A549 (cell line): ENCODE measurements around the gene TAS1R3. TPM values are rescaled to one million over a fixed set of nuclear protein-coding genes. Genes with fewer than 3 reads are reported as not detected.
A peak's percentile ranks its signal among the peaks of the same experiment; 100 is the strongest.

ENCODE experiments used
- ATAC-seq, 2 experiments: fragments of 200-7000 bp in 1 of 2; fragments of >200 bp in 1 of 2; cut with Nextera tagmentation in 1 of 2; cut with Tn5 transposase in 1 of 2; 3 replicates each; pipeline versions ENCODE4 v1.8.0 to v1.9.1; 2018 to 2020; ENCODE audit warnings: mild to moderate bottlenecking in 1 of 2, moderate library complexity in 1 of 2
- CTCF ChIA-PET: fragments of 300-600 bp; sonication (Branson Sonifier 250); formaldehyde crosslinking; extraction: SDS; loops from one replicate; lab custom pipeline; 2021; ENCODE audit warnings: antibody characterized with exemption, inconsistent platforms; lab: Yijun Ruan, JAX
- POLR2A ChIA-PET: fragments of 350-600 bp; formaldehyde crosslinking; extraction: SDS; loops from one replicate; lab custom pipeline; 2021; ENCODE audit warnings: antibody characterized with exemption, inconsistent platforms; lab: Yijun Ruan, JAX
- DNase-seq, 2 experiments: peaks; one replicate each; pipeline versions ENCODE4 v3.0.0 to v3.0.0-alpha.2; 2011 to 2016; ENCODE audit warnings: low read depth in 1 of 2, low spot score in 1 of 2
- FAIRE-seq: peaks from 2 replicates; lab custom pipeline; 2011; peaks lifted over from hg19 to GRCh38; lab: Jason Lieb, UNC
- H3K27ac ChIP-seq, 2 experiments: fragments of >200 bp; sonication (Bioruptor Twin); formaldehyde crosslinking; 3 replicates each; pipeline ENCODE4 v1.5.1; 2016 to 2017
- H3K4me1 ChIP-seq: fragments of >200 bp; sonication (Bioruptor Twin); formaldehyde crosslinking; 3 replicates; pipeline ENCODE4 v1.6.1; 2016
- H3K4me2 ChIP-seq: fragments of >200 bp; sonication (Bioruptor Twin); formaldehyde crosslinking; 3 replicates; pipeline ENCODE4 v1.6.1; 2016
- H3K4me3 ChIP-seq: fragments of >200 bp; sonication (Bioruptor Twin); formaldehyde crosslinking; 3 replicates; pipeline ENCODE4 v1.5.1; 2016
- H3K9me3 ChIP-seq: fragments of >200 bp; sonication (Bioruptor Twin); formaldehyde crosslinking; 3 replicates; pipeline ENCODE4 v1.6.1; 2016
- BHLHE40 ChIP-seq: IDR thresholded peaks from 2 replicates; pipeline ENCODE4 v1.6.1; 2012; ENCODE audit warnings: low read depth, low read length, inconsistent platforms
- CBX8 ChIP-seq: fragments of 200-600 bp; sonication (generic); IDR thresholded peaks from 2 replicates; pipeline ENCODE4 v1.6.1; 2016
- CHD2 ChIP-seq: fragments of 150-350 bp; IDR thresholded peaks from 2 replicates; pipeline ENCODE4 v1.6.1; 2014; ENCODE audit warnings: low read length; ENCODE audit not compliant: partially characterized antibody
- CHD4 ChIP-seq: fragments of 200-600 bp; sonication (generic); IDR thresholded peaks from 2 replicates; pipeline ENCODE4 v1.6.1; 2016; ENCODE audit warnings: antibody characterized with exemption, mild to moderate bottlenecking, borderline replicate concordance
- EHF ChIP-seq: fragments of 250-450 bp; sonication (Bioruptor Pico); IDR thresholded peaks from 2 replicates; pipeline ENCODE4 v1.5.0; 2020; ENCODE audit warnings: mild to moderate bottlenecking
- FOSL2 ChIP-seq, 2 experiments: fragments of 450-650 bp in 1 of 2; fragments of >200 bp in 1 of 2; sonication (Bioruptor Twin) in 1 of 2; formaldehyde crosslinking; IDR thresholded peaks; 2 replicates each; pipeline versions ENCODE4 v1.5.0 to v1.6.1; 2016 to 2020; ENCODE audit warnings: mild to moderate bottlenecking in 1 of 2, moderate library complexity in 1 of 2
- GATA3 ChIP-seq: IDR thresholded peaks from 2 replicates; pipeline ENCODE4 v1.6.1; 2012; ENCODE audit warnings: borderline replicate concordance
- HDAC2 ChIP-seq: fragments of 200-600 bp; sonication (generic); IDR thresholded peaks from 2 replicates; pipeline ENCODE4 v1.6.1; 2016
- HMGXB4 ChIP-seq: fragments of 250-450 bp; sonication (Bioruptor Pico); IDR thresholded peaks from 2 replicates; pipeline ENCODE4 v1.5.0; 2021; ENCODE audit warnings: mild to moderate bottlenecking, moderate library complexity, borderline replicate concordance
- HOXA7 ChIP-seq: fragments of 250-450 bp; sonication (Bioruptor Pico); IDR thresholded peaks from 2 replicates; pipeline ENCODE4 v1.5.0; 2020; ENCODE audit warnings: mild to moderate bottlenecking, moderate library complexity
- HOXB13 ChIP-seq: fragments of 250-450 bp; sonication (Bioruptor Pico); IDR thresholded peaks from 2 replicates; pipeline ENCODE4 v1.5.0; 2020; ENCODE audit warnings: low read depth, mild to moderate bottlenecking, moderate library complexity
- HOXB5 ChIP-seq: fragments of 250-450 bp; sonication (Bioruptor Pico); IDR thresholded peaks from 2 replicates; pipeline ENCODE4 v1.5.0; 2020; ENCODE audit warnings: mild to moderate bottlenecking, moderate library complexity
- KDM5A ChIP-seq: fragments of 200-600 bp; sonication (generic); IDR thresholded peaks from 2 replicates; pipeline ENCODE4 v1.6.1; 2016; ENCODE audit warnings: antibody characterized with exemption, mild to moderate bottlenecking
- NFE2L2 ChIP-seq: fragments of 150-350 bp; conservative IDR thresholded peaks from 2 replicates; pipeline ENCODE4 v1.6.1; 2014; ENCODE audit warnings: low read length
- PHF8 ChIP-seq: fragments of 200-600 bp; sonication (generic); IDR thresholded peaks from 2 replicates; pipeline ENCODE4 v1.6.1; 2016; ENCODE audit warnings: low read depth, mild to moderate bottlenecking, antibody characterized with exemption, moderate library complexity, borderline replicate concordance
- RCOR1 ChIP-seq: fragments of 150-350 bp; IDR thresholded peaks from 2 replicates; pipeline ENCODE4 v1.6.1; 2014; ENCODE audit warnings: antibody characterized with exemption, low read length, low read depth
- SREBF2 ChIP-seq: fragments of 450-650 bp; IDR thresholded peaks from 2 replicates; pipeline ENCODE4 v1.6.1; 2014; ENCODE audit warnings: mild to moderate bottlenecking, moderate library complexity
- TP53 ChIP-seq: fragments of 250-450 bp; sonication (Bioruptor Pico); IDR thresholded peaks from 2 replicates; pipeline ENCODE4 v1.5.0; 2021; ENCODE audit warnings: mild to moderate bottlenecking, moderate library complexity
- USF2 ChIP-seq: fragments of 450-650 bp; IDR thresholded peaks from 2 replicates; pipeline ENCODE4 v1.6.1; 2014; ENCODE audit warnings: antibody characterized with exemption
- ZC3H11A ChIP-seq: fragments of 450-650 bp; IDR thresholded peaks from 2 replicates; pipeline ENCODE4 v1.6.1; 2014; ENCODE audit warnings: antibody characterized with exemption, mild to moderate bottlenecking
- ZNF302 ChIP-seq: fragments of 250-450 bp; sonication (Bioruptor Pico); IDR thresholded peaks from 2 replicates; pipeline ENCODE4 v1.9.0; 2021; ENCODE audit warnings: inconsistent platforms, mild to moderate bottlenecking, moderate library complexity
- WGBS: methylation state at CpG from one replicate; pipeline ENCODE4 v1.1.6; 2017; ENCODE audit errors: missing lambda C conversion rate; 5-methylcytosine and 5-hydroxymethylcytosine counted together
- polyA plus RNA-seq, 4 experiments: library from polyadenylated mRNA; depleted of rRNA in 3 of 4; stranded (reverse); fragments of >200 nt; fragmentation: RNase III in 1 of 4; extraction: RNeasy Plus Mini Kit Qiagen cat#74134 plus additional on column Dnase treatment in 1 of 4; gene quantifications; 2 replicates in 3 of 4; 3 replicates in 1 of 4; pipeline ENCODE4 v1.2.3, GENCODE V29; 2011 to 2017

TAS1R3 gene
- polyA plus RNA-seq, 2 of the 4 experiments (the other 2 are of a cell fraction), result 0.05 to 0.15 TPM

GRCh38 chr1:1340791-1341548 is 9.9 kb downstream of the TAS1R3 start (continued):
- no peak for TF ChIP-seq ZC3H11A

- 93% methylated on average over 7 of the region's 17 CpGs for WGBS
- no peak for ATAC-seq
These were observed 10.5 kb downstream of the TAS1R3 start for GRCh38 chr1:1341549-1342021.

GRCh38 chr1:1342061-1342562 is 11.0 kb downstream of the TAS1R3 start:
- no peak for ATAC-seq
- TF ChIP-seq BHLHE40 (no peak), HOXA7 (CRISPR knock-in tag) (no peak), ZC3H11A (no peak), HDAC2 (no peak)
- Histone ChIP-seq H3K9me3 (no peaks in the 10 kb centered on the region), H3K4me1 (peaks cover 41% of the 10 kb centered on the region), H3K27ac (no peak overlapping the region), H3K4me2 (no peak overlapping the region), H3K4me3 (no peak overlapping the region)
- DNase-seq, result no peak
- ChIA-PET CTCF (interaction anchor here (7.2 kb wide), 1 partner anchor 28 kb away, joined by 73 read pairs; no protein-coding TSS in a partner anchor), POLR2A (no interaction called here)
- WGBS, result 89% methylated on average over 13 of the region's 28 CpGs
- FAIRE-seq, result no peak

More at GRCh38 chr1:1341549-1342021, 10.5 kb downstream of the TAS1R3 start:
- H3K4me1 ChIP-seq, result peaks cover 36% of the 10 kb centered on the region
- TF ChIP-seq CHD2 (no peak), ZNF302 (no peak), HOXB13 (CRISPR knock-in tag) (no peak), CBX8 (no peak), FOSL2 (IDR thresholded peaks at IDR 0.05) (no peak), FOSL2 (CRISPR knock-in tag; IDR thresholded peaks at IDR 0.05) (no peak), KDM5A (no peak)
- POLR2A ChIA-PET, result no interaction called here
- H3K4me3 ChIP-seq, result no peak overlapping the region
- no peak overlapping the region for H3K4me2 ChIP-seq
- CTCF ChIA-PET, result no interaction called here
- DNase-seq, result no peak
- no peaks in the 10 kb centered on the region for H3K9me3 ChIP-seq
- no peak for FAIRE-seq
- H3K27ac ChIP-seq, result no peak overlapping the region

- DNase-seq, result no peak
- Histone ChIP-seq H3K4me1 (peaks cover 45% of the 10 kb centered on the region), H3K4me3 (no peak overlapping the region), H3K27ac (peak overlapping the region in 1 of 2 experiments; percentile 100; a peak in 2 of 6 replicates), H3K4me2 (no peak overlapping the region), H3K9me3 (no peaks in the 10 kb centered on the region)
- FAIRE-seq, result no peak
- CTCF ChIA-PET, result interaction anchor here (2.9 to 7.2 kb wide), 3 partner anchors 10 to 27 kb away, joined by 8 to 73 read pairs (median 12); partner anchors contain the start of gene TAS1R3
- POLR2A ChIA-PET, result no interaction called here
- 93% methylated on average over 6 of the region's 18 CpGs for WGBS
- no peak for ATAC-seq
- TF ChIP-seq USF2 (no peak), HOXB5 (no peak), PHF8 (no peak), CHD4 (no peak), RCOR1 (no peak), HMGXB4 (no peak), NFE2L2 (no peak), CBX8 (no peak), KDM5A (no peak), HDAC2 (no peak), GATA3 (no peak), TP53 (CRISPR knock-in tag) (no peak), SREBF2 (no peak), EHF (CRISPR knock-in tag) (no peak)
These were observed 11.6 kb downstream of the TAS1R3 start for GRCh38 chr1:1342584-1343115.
